IMR-90 (cell line): Measurements from ENCODE around the gene NR2C2.

Source experiments
- CTCF ChIP-seq: conservative IDR thresholded peaks from 2 replicates; pipeline ENCODE4 v1.5.1; 2012; ENCODE audit warnings: mild to moderate bottlenecking, low read depth, low read length, improper control_type of control experiment
- MXI1 ChIP-seq: IDR thresholded peaks from 2 replicates; pipeline ENCODE4 v1.6.1; 2012; ENCODE audit warnings: low read depth, mild to moderate bottlenecking, low read length, moderate library complexity, borderline replicate concordance
- RAD21 ChIP-seq: IDR thresholded peaks from 2 replicates; pipeline ENCODE4 v1.6.1; 2012; ENCODE audit warnings: low read length, improper control_type of control experiment
- SMC3 ChIP-seq: fragments of 150-350 bp; IDR thresholded peaks from 2 replicates; pipeline ENCODE4 v1.6.1; 2016; ENCODE audit warnings: low read depth, mild to moderate bottlenecking, antibody characterized with exemption, low read length, moderate library complexity
- USF2 ChIP-seq: fragments of 150-350 bp; IDR thresholded peaks from 2 replicates; pipeline ENCODE4 v1.6.1; 2017; ENCODE audit warnings: mild to moderate bottlenecking, antibody characterized with exemption, low read length, low read depth

- TF ChIP-seq CTCF, result no peak
- TF ChIP-seq RAD21, result no peak
- TF ChIP-seq USF2, result no peak
- TF ChIP-seq MXI1, result no peak
- no peak for TF ChIP-seq SMC3
Observed at GRCh38 chr3:15069441-15069840, 122.1 kb downstream of the NR2C2 start.
